GM21737 (cell line): ENCODE results near the gene AKIRIN2.
"Not testable (repeated sequence)": the region's sequence is repeated elsewhere in the genome, so short reads cannot be mapped to it uniquely, and the experiment has no call there.

Experiments
- ATAC-seq: cut with Tn5 transposase; IDR thresholded peaks from one replicate; pipeline ENCODE4 v1.9.1; 2021; ENCODE audit warnings: mild to moderate bottlenecking, moderate library complexity; ENCODE audit not compliant: unreplicated experiment

Gene AKIRIN2

DNA sequence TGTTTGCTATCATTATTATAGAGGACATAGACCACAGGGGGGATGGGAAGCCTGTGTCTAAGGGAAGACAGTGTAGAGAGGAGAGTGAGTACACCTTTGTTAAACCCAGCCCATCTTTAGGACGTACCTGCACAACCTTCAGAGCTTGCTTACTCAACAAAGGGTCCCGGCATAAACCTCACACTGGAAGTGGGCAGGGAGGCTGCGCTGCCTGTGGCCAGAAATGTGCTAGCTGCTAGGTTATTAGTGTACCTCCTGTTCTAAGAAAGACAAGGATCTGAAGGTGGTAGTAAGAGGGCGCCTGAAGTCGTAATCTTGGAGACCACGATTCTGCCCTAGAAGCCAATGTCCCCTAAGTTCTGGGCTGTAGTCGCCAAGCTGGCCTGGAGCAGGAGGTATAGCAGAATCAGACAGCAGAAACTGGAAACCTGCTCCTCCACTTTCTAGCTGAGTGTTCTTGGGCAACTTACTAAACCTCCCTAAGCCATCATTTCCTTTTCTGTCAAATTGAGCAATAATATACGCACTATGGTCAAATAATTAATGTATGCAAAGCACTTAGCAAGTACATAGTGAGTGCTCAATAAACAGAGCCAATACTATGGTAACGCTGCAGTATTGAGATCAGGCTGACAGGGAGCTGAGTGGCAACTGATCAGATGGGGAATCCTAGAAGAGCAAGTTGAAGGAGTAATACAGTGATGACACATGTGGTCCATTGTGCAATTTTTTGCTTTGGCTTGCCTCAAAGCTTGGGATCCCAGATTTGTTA, 16.8 kb upstream of the AKIRIN2 start:
- no peak for ATAC-seq

DNA sequence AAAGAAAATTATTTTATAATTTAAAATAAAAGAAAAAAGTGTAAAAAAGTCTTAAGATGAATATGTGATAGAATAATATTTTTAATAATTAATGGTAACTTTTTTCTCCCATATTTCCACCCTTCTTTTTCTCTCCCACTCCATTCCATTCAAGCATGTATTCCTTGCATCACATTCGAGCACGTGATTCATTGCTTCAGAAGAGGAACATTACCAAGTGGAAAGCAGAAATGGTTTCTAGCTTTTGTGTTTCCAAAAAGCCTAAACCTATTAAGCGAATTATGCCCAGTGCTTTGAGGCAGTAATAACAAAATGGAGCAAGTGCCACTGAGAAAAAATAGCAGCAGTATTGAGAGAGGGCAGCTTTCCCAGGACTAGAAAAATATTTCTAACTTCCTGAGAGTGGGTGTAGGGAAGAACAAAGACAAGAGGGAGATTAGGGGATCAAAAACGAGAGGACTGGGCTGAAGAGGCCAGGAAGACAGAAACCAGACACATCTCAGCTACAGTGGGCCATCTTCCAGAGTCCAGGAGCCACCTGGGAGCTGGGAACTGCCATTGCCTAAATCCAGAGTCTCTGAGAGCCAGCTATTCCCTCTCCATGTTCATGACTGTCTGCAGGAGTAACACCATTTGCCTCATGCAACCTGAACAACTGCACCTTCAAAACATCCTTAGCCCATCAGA, 15.0 kb upstream of the AKIRIN2 start:
- ATAC-seq = no peak

DNA sequence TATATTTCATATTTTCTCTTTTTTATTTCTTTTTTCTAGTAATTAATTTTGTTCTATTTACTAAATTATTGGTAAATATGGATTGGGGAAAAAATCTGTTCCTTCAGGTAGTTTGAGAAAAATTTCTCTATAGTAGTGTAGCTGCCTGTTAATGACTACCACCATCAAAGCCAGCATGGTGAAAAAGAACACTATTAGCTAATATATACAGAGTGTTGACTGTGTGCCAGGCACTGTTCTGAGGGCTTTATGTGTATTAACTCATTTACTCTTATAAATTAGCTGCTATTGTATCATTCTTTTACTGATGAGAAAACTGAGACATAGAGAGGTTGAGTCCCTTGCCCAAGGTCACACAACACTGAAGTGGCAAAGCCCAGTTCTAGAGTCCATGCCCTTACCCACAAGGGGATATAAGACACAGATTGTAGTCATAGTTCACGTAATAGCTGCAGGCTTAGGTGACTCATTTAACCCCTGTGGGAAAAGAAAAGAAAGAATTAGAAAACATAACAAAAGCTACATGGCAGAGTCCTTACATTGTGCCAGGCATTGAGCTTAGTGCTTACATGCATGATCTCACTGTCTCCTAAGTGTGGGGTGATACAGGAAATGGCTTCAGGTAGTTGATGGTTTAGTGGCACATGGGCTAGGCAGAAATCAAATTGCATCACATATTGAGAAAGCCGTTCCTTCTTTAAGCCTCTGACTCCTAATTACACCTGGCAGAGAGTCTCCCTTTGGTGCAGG, 12.2 kb upstream of the AKIRIN2 start:
- no peak for ATAC-seq

DNA sequence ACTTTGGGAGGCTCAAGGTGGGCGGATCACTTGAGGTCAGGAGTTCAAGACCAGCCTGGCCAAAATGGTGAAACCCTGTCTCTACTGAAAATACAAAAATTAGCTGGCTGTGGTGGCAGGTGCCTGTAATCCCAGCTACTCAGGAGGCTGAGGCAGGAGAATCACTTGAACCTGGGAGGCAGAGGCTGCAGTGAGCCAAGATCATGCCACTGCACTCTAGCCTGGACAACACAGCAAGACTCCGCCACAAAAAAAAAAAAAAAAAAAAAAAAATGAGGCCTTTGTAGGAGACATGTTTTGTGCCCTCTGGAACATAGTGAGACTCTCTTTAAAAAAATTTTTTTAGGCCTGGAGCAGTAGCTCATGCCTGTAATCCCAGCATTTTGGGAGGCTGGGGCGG, 10.7 kb upstream of the AKIRIN2 start:
- ATAC-seq = not testable (repeated sequence)

DNA sequence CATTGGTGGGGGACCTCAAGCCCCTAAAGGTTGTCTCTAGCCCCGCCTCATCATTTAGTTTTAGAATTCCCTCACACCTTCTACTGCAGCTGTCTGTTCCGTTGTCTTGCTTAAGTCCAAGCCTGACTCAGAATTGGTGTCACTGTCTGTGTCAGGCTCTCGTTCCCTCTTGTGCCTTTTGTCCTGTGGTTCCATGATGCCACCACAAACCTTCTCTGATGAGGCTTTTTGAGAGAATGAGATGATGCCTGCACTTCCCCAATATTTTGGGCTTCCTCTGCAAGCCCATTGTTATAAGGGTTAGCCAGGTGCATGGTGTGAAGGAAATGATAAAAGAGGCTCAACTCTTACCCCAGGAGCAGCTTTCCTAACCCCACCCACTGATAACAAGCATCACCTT, 8.1 kb upstream of the AKIRIN2 start:
- no peak for ATAC-seq

DNA sequence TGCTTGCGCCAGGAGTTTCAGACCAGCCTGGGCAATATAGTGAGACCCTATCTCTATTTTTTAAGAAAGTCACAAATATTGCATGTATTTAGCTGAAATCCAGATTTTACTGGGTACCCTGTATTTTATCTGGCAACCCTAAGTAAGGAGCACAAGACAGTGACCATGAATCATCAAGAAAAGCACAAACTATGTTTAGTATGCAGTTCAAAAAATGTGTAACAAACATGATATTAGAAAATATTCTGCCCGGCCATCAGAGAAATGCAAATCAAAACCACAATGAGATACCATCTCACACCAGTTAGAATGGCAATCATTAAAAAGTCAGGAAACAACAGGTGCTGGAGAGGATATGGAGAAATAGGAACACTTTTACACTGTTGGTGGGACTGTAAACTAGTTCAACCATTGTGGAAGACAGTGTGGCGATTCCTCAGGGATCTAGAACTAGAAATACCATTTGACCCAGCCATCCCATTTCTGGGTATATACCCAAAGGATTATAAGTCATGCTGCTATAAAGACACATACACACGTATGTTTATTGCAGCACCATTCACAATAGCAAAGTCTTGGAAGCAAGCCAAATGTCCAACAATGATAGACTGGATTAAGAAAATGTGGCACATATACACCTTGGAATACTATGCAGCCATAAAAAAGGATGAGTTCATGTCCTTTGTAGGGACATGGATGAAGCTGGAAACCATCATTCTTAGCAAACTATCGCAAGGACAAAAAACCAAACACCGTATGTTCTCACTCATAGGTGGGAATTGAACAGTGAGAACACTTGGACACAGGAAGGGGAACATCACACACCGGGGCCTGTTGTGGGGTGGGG, 6.8 kb upstream of the AKIRIN2 start:
- not testable (repeated sequence) for ATAC-seq

DNA sequence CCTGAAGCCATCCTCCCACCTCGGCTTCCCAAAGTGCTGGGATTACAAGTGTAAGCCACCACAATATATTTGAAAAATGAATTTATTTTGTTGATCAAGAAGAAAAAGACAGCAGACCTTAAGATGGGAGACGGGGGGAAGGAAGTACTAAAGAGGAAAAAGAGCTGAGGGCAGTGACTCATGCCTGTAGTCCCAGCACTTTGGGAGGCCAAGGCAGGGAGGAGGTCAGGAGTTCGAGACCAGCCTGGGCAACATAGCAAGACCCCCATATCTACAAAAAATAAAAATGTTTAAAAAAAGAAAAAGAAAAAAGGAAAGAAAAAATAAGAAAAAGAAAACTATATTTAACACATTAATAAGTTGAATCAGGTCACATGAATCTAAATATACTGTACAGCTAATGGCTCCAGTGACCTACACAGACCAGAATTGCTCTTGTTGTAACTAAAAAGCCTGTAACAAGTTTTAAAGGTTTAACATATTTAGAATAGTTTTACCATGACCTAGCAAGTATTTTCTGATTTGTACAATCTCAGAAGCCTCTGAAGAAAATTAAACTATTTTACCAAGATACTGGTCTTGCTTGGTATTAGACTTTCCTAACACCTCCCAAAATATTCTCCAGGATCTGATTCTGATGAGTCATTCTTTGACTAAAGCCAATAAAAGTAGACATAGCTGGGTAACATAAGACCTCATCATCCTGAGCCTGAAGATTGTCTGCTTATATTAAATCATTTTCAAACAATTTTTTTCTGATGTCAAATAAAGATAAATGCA, 4.3 kb upstream of the AKIRIN2 start:
- ATAC-seq = no peak

DNA sequence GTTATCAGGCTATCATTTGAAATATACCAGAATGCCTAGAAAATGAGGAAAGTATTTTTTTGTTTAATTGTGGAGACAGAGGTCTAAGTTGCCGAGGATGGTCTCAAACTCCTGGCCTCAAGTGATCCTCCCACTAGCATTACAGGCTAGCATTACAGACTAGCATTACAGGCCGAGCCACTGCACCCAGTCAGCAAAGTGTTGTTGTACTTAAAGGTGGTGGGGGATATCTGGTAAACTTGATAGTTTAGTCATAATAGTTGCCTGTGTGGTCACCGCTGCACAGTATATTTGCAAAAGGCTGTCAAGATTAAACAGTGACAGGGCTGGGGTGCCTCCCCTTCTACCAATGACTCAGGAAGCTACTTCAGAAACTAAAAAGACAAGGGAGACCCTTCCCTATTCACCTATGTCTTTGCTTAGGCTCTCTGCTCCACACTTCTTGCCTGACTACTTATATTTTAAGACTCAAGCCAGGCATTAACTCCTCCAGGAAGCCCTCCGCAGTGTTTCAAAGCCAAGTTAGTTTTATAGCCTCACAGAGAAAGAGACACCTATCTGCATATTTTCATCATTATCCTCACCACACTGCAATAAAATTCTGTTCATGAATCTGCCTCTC, 3.1 kb upstream of the AKIRIN2 start:
- ATAC-seq = peak; percentile 37

DNA sequence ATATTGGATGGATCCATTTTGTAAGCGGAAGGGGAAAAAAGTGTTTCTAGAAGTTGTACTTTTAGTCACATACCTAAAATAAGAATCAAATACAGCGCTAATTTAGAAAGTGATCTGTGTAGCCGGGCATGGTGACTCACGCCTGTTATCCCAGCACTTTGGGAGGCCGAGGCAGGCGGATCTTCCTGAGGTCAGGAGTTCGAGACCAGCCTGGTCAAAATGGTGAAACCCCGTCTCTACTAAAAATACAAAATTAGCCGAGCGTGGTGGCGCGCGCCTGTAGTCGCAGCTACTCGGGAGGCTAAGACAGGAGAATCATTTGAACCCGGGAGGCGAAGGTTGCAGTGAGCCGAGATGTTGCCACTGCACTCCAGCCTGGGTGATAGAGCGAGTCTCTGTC, 1.0 kb upstream of the AKIRIN2 start:
- ATAC-seq = not testable (repeated sequence)

DNA sequence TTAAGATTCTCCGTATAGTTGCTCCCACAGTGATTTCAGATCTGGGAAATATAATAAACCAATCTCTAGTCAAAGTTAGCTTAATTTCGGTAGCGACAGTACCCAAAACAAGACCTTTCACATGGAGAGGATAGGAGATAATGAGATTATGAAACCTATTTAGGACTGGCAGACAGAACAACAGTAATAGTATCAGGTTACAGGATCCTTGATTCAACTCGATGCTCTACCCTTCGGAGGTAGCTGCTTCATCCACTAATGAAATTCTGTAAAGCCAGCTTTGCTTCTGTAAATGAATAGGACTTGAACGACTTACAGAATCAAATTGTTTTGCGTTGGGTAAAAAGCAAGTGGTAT, 534 bp upstream of the AKIRIN2 start:
- peak; percentile 15 for ATAC-seq

DNA sequence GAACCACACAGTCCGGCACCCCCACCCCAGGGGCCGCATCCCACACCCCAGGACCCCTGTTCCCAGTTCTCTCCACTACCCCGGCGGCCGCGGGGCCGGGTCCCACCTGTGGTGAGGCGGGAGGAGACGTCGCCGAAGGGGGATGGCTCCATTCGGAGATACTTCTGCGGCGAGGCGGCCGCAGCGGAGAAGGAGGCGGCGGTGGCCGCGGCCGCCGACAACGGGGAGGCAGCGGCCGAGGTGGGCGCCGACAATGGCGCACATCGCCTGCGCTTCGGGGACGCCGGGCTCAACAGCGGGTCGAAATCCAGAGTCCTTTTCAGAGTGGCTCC, 723 bp downstream of the AKIRIN2 start:
- no peak for ATAC-seq

DNA sequence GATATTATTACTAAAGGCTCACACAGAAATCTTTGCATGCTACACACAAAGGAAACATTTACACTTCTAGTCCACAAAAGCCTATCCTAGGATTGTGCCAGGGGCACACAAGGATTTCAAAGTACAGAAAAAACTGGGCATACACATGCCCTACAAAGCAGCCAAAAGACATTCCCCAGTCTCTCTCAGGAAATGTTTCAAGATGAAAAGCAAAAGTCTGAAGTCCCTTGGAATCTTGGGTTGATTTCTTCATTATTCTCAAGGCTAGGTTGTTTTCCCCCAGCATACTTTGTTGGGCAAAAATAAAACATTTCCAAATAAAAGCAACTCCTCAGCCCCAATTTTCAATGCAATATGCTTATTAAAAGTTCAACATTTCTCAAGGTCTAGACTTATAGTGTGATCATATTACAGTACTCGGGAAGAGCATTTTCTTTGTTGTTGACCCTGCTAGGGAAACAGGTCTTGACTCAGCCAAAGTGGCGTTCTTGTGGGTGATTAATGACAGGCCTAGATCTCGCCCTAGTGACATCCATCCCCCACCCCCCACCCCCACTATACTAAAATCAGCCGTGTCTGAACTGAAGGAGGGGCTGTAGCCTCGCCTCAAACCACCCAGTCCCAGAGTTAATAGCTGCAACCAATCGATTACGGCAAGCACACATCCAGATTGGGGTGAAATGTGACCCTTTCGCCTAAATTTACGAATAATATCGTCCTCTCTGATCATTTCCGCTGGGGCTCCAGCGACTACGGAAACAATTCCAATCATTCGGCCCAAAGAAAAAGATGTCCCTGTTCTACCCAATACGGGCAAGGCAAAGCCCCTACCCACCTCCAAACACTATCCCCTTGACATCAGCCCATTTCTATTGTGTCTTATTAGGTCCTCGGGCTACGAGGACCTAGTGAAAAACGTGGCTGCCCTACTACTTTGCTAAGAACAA, 1.4 kb downstream of the AKIRIN2 start:
- ATAC-seq = no peak

DNA sequence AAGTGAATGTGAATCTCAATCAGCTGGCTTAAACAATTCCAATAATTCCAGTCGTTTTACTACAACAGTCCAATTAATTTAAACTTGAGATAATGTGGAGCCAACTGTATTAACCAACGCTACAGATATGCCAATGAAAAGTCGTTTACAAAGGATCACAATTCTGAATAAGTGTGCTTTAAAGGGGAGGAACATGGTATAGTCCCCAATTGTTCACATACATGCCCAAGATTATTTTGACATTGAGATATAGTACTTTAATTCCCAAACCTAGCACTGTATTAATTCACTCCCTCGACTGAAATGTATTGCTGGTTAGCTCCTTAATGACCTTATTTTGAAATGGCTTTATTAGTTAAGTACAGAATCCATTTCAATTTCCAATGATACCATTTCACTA, 2.5 kb downstream of the AKIRIN2 start:
- ATAC-seq = no peak

DNA sequence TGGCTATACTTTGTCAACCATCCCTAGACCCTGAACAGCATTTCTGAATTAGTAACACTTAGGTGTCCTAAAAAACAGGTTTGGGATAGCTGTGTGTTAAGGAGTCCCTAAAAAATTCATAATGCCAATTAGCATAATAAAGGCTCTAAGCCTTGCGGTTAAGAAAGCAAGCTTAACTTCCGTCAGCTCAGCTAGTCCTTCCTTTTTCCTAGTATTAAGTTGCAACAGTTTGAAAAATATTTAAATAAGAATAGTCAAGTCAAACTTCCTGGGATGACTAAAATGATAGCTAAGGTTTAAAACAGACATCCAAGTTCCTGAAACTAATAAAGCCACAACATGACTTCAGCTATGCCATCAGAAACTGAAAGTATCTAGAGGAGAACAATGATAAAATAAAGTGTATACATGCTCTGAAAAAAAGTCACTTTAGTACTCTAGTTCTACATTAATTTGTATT, 3.5 kb downstream of the AKIRIN2 start:
- ATAC-seq = no peak

DNA sequence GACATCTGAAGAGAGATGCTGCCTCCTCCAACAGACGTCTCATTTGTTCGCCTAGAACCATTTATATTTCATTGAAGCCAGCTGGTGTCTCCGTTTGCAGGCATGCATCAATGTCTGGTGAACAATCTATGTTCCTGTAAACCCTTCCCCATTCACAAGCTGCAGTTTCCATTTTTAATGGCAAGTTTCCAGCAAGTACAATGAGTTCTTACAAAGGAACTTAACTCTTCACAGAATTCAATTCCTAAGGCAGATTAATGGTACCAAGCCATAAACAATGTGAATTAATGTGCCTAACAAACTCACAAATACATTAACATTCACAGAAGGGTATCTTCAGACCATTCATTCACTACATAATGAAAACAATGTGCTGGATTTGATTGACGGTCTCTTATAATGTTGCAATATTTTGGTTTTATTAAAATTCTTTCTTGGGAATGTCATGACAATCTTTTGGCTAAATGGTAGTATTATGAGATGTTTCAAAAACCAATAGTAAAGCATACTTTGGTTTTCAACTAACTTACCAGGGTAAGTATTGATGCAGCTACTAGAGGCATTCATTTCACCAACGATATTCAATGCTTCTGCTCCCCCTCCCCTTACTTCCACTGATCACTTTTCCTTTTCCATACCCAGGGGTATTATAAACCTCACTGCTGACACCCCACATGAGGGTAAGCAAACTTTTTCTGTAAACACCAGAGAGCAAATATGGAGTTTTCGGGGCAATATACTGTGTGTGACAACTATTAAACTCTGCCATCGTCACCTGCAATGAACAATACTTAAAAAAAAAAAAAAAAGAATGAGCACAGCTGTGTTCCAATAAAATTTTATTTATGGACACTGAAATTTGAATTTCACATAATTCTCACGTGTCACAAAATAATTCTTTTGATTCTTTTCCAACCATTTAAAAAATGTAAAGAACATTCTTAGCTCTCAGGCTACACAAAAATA, 4.2 kb downstream of the AKIRIN2 start:
- no peak for ATAC-seq

DNA sequence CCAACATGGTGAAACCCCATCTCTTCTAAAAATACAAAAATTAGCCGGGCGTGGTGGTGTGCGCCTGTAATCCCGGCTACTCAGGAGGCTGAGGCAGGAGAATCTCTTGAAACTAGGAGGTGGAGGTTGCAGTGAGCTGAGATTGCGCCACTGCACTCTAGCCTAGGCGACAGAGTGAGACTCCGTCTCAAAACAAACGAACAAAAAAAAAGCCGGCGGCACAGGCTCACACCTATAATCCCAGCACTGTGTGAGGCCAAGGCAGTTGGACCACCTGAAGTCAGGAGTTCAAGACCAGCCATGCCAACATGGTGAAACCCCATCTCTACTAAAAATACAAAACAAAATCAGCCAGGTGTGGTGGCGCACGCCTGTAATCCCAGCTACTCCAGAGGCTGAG, 5.2 kb downstream of the AKIRIN2 start:
- ATAC-seq = not testable (repeated sequence)

DNA sequence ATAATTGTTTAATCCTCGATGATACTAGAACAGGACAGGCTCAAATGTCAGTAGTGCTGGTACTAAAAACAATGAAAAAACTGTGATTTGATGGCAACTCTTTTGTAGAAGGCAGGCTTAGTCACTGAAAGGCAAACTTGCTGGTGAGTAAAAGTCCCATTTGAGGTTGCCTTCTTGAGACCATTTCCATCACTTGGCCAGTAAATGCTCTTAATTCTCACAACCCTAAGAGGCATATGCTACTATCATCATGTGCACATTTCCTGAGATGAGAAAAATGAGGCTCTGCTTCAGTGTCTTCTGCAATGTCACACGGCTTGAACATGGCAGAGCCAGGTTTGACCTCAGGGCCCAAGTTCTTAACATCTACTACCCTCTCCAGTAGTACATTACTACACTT, 9.9 kb downstream of the AKIRIN2 start:
- no peak for ATAC-seq

DNA sequence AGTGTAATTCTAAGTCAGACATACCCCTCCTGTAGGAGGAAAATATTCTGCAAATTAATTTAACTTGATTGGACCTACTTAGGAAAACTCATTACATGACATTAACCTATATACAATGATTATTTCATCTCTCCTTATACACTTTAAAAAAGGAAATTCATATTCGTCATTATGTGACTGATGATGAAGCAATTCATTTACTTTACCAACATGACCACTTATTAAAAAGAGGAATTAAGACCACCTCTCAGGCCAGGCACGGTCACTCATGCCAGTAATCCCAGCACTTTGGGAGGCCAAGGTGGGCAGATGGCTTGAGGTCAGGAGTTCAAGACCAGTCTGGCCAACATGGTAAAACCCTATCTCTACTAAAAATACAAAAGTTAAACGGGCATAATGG, 11.6 kb downstream of the AKIRIN2 start:
- ATAC-seq = no peak
